Natural killer cell treated with Interleukin-12 subunit alpha and Interleukin-12 subunit beta and Interleukin-15 and Interleukin-18, amount 100 ng/mL, for 72 hours (primary cell): Measurements from ENCODE around the gene KLF8. TPM values are rescaled to one million over a fixed set of nuclear protein-coding genes. Genes with fewer than 3 reads are reported as not detected.
A peak's percentile ranks its signal among the peaks of the same experiment; 100 is the strongest.

Experiments
- ATAC-seq, 2 donors: fragments of 150-1000 bp; cut with Tn5 transposase in 1 of 2; sonication (Bioruptor Pico), chemical (Tn5 transposase) in 1 of 2; 2 replicates each; pipeline ENCODE4 v1.10.0; 2021
- DNase-seq: peaks from one replicate; pipeline ENCODE4 v3.0.0; 2022; ENCODE audit warnings: low spot score
- H3K27ac Mint-ChIP-seq, 2 donors: 1 replicate in 1 of 2; 2 replicates in 1 of 2; pipeline ENCODE4 v1.8.0; 2022; ENCODE audit warnings: mixed read lengths in 2 of 2, mild to moderate bottlenecking in 1 of 2, moderate library complexity in 1 of 2
- H3K27me3 Mint-ChIP-seq, 2 donors: 1 replicate in 1 of 2; 2 replicates in 1 of 2; pipeline ENCODE4 v1.8.0; 2022; ENCODE audit warnings: mixed read lengths in 2 of 2
- H3K36me3 Mint-ChIP-seq: one replicate; pipeline ENCODE4 v1.8.0; 2022; ENCODE audit warnings: mixed read lengths
- H3K4me1 Mint-ChIP-seq, 2 donors: 1 replicate in 1 of 2; 2 replicates in 1 of 2; pipeline ENCODE4 v1.8.0; 2022; ENCODE audit warnings: low read depth in 2 of 2, mixed read lengths in 2 of 2, mild to moderate bottlenecking in 1 of 2
- H3K4me3 Mint-ChIP-seq: one replicate; pipeline ENCODE4 v1.8.0; 2022; ENCODE audit warnings: mixed read lengths
- H3K9me3 Mint-ChIP-seq: 2 replicates; pipeline ENCODE4 v1.8.0; 2022; ENCODE audit warnings: mixed read lengths
- total RNA-seq, 2 donors: library from RNA; stranded (reverse); gene quantifications; one replicate each; pipeline ENCODE4 v1.2.3, GENCODE V29; 2022

KLF8 gene
- total RNA-seq, 2 donors from 2014 or later: 1.4 to 3.0 TPM

GRCh38 chrX:56253832-56254703 is 21.9 kb downstream of the KLF8 start:
- H3K36me3 Mint-ChIP-seq: no peaks in the 10 kb centered on the region

GRCh38 chrX:56268888-56269287 is 36.7 kb downstream of the KLF8 start:
- Mint-ChIP-seq H3K4me1 (peaks cover 4 to 7% of the 10 kb centered on the region in 2 donors), H3K27ac (no peak overlapping the region), H3K27me3 (peaks cover 0 to 8% of the 10 kb centered on the region in 2 donors), H3K36me3 (no peaks in the 10 kb centered on the region), H3K4me3 (no peak overlapping the region), H3K9me3 (no peaks in the 10 kb centered on the region)
- DNase-seq (no peak), ATAC-seq (peak; percentile 73 to 75)

More at GRCh38 chrX:56253832-56254703, 21.9 kb downstream of the KLF8 start:
- DNase-seq (no peak), ATAC-seq (no peak)
- Mint-ChIP-seq H3K4me1 (no peaks in the 10 kb centered on the region), H3K9me3 (no peaks in the 10 kb centered on the region), H3K27ac (no peak overlapping the region), H3K4me3 (no peak overlapping the region), H3K27me3 (peaks cover 0 to 5% of the 10 kb centered on the region in 2 donors)

- H3K27ac Mint-ChIP-seq: no peak overlapping the region
- no peaks in the 10 kb centered on the region for H3K36me3 Mint-ChIP-seq
- H3K9me3 Mint-ChIP-seq: no peaks in the 10 kb centered on the region
- DNase-seq: no peak
- no peak for ATAC-seq
- peaks cover 0 to 5% of the 10 kb centered on the region in 2 donors for H3K27me3 Mint-ChIP-seq
- no peak overlapping the region for H3K4me3 Mint-ChIP-seq
- H3K4me1 Mint-ChIP-seq: no peaks in the 10 kb centered on the region
Measured at GRCh38 chrX:56278692-56279091, 46.5 kb downstream of the KLF8 start.

GRCh38 chrX:56279863-56280262 is 47.7 kb downstream of the KLF8 start:
- no peak for DNase-seq
- Mint-ChIP-seq H3K4me1 (no peaks in the 10 kb centered on the region), H3K4me3 (no peak overlapping the region), H3K27ac (no peak overlapping the region), H3K27me3 (peaks cover 0 to 5% of the 10 kb centered on the region in 2 donors), H3K36me3 (no peaks in the 10 kb centered on the region), H3K9me3 (no peaks in the 10 kb centered on the region)
- ATAC-seq: no peak

GRCh38 chrX:56281789-56282188 is 49.6 kb downstream of the KLF8 start:
- DNase-seq (no peak), ATAC-seq (no peak)
- Mint-ChIP-seq H3K4me1 (no peaks in the 10 kb centered on the region), H3K36me3 (no peaks in the 10 kb centered on the region), H3K9me3 (no peaks in the 10 kb centered on the region), H3K4me3 (no peak overlapping the region), H3K27me3 (peaks cover 0 to 5% of the 10 kb centered on the region in 2 donors), H3K27ac (peak overlapping the region in 1 of 2 donors; percentile 46)

- Mint-ChIP-seq H3K9me3 (no peaks in the 10 kb centered on the region), H3K27me3 (peaks cover 0 to 4% of the 10 kb centered on the region in 2 donors), H3K27ac (no peak overlapping the region), H3K4me1 (no peaks in the 10 kb centered on the region), H3K4me3 (no peak overlapping the region), H3K36me3 (no peaks in the 10 kb centered on the region)
- ATAC-seq: no peak
- DNase-seq: no peak
Measured at GRCh38 chrX:56284269-56284668, 52.1 kb downstream of the KLF8 start.

- Mint-ChIP-seq H3K4me3 (no peak overlapping the region), H3K36me3 (peaks cover under 1% of the 10 kb centered on the region), H3K4me1 (no peaks in the 10 kb centered on the region), H3K27me3 (peaks cover 0 to 6% of the 10 kb centered on the region in 2 donors), H3K9me3 (no peaks in the 10 kb centered on the region), H3K27ac (no peak overlapping the region)
- DNase-seq: no peak
- ATAC-seq: no peak
Measured at GRCh38 chrX:56288608-56289007, 56.5 kb downstream of the KLF8 start.

GRCh38 chrX:56289449-56289848 is 57.3 kb downstream of the KLF8 start:
- Mint-ChIP-seq H3K27me3 (peaks cover 0 to 8% of the 10 kb centered on the region in 2 donors), H3K36me3 (peaks cover 5% of the 10 kb centered on the region), H3K4me3 (no peak overlapping the region), H3K4me1 (no peaks in the 10 kb centered on the region), H3K9me3 (peaks cover 3% of the 10 kb centered on the region), H3K27ac (no peak overlapping the region)
- ATAC-seq (no peak), DNase-seq (no peak)

- H3K27ac Mint-ChIP-seq: no peak overlapping the region
- H3K27me3 Mint-ChIP-seq: peaks cover 0 to 29% of the 10 kb centered on the region in 2 donors
- DNase-seq (no peak), ATAC-seq (no peak)
- peaks cover 3 to 5% of the 10 kb centered on the region in 2 donors for H3K4me1 Mint-ChIP-seq
- no peak overlapping the region for H3K4me3 Mint-ChIP-seq
- H3K9me3 Mint-ChIP-seq: peaks cover 4% of the 10 kb centered on the region
- peaks cover 10% of the 10 kb centered on the region for H3K36me3 Mint-ChIP-seq
Measured at GRCh38 chrX:56308726-56309125, 76.6 kb downstream of the KLF8 start.

- peaks cover 10% of the 10 kb centered on the region for H3K36me3 Mint-ChIP-seq
- peaks cover 4% of the 10 kb centered on the region for H3K9me3 Mint-ChIP-seq
- peaks cover 6 to 9% of the 10 kb centered on the region in 2 donors for H3K4me1 Mint-ChIP-seq
- H3K4me3 Mint-ChIP-seq: no peak overlapping the region
- no peak for ATAC-seq
- no peak for DNase-seq
- peaks cover 0 to 27% of the 10 kb centered on the region in 2 donors for H3K27me3 Mint-ChIP-seq
- no peak overlapping the region for H3K27ac Mint-ChIP-seq
Measured at GRCh38 chrX:56309881-56310280, 77.7 kb downstream of the KLF8 start.

- DNase-seq (no peak), ATAC-seq (no peak)
- peaks cover 10% of the 10 kb centered on the region for H3K36me3 Mint-ChIP-seq
Measured at GRCh38 chrX:56310581-56310980, 78.4 kb downstream of the KLF8 start.

GRCh38 chrX:56313308-56313707 is 81.2 kb downstream of the KLF8 start:
- peaks cover 4% of the 10 kb centered on the region for H3K36me3 Mint-ChIP-seq
- no peak overlapping the region for H3K4me3 Mint-ChIP-seq

More at GRCh38 chrX:56310581-56310980, 78.4 kb downstream of the KLF8 start:
- Mint-ChIP-seq H3K27me3 (peaks cover 0 to 27% of the 10 kb centered on the region in 2 donors), H3K4me3 (no peak overlapping the region), H3K27ac (no peak overlapping the region), H3K4me1 (peaks cover 6 to 9% of the 10 kb centered on the region in 2 donors), H3K9me3 (peaks cover 4% of the 10 kb centered on the region)

GRCh38 chrX:56314334-56314733 is 82.2 kb downstream of the KLF8 start:
- Mint-ChIP-seq H3K36me3 (no peaks in the 10 kb centered on the region), H3K4me1 (peaks cover 6 to 9% of the 10 kb centered on the region in 2 donors), H3K27ac (no peak overlapping the region), H3K4me3 (peak overlapping the region; percentile 20), H3K9me3 (no peaks in the 10 kb centered on the region), H3K27me3 (peaks cover 0 to 19% of the 10 kb centered on the region in 2 donors)
- ATAC-seq (peak in 1 of 2 donors; percentile 78), DNase-seq (no peak)

More at GRCh38 chrX:56313308-56313707, 81.2 kb downstream of the KLF8 start:
- H3K27me3 Mint-ChIP-seq: peaks cover 0 to 28% of the 10 kb centered on the region in 2 donors
- ATAC-seq (peak; percentile 41 to 72), DNase-seq (no peak)
- peaks cover 6 to 9% of the 10 kb centered on the region in 2 donors for H3K4me1 Mint-ChIP-seq
- H3K27ac Mint-ChIP-seq: peak overlapping the region in 1 of 2 donors; percentile 72
- peaks cover 4% of the 10 kb centered on the region for H3K9me3 Mint-ChIP-seq

GRCh38 chrX:56318076-56318475 is 85.9 kb downstream of the KLF8 start:
- Mint-ChIP-seq H3K27me3 (peaks cover 0 to 9% of the 10 kb centered on the region in 2 donors), H3K27ac (peak overlapping the region in 1 of 2 donors; percentile 31), H3K9me3 (peaks cover 10% of the 10 kb centered on the region), H3K4me1 (peaks cover 6 to 9% of the 10 kb centered on the region in 2 donors), H3K4me3 (no peak overlapping the region), H3K36me3 (no peaks in the 10 kb centered on the region)
- DNase-seq: no peak
- ATAC-seq: peak in 1 of 2 donors; percentile 32
